SU-DHL-6 (cell line): ENCODE measurements around the gene TMEM151B.
A peak's percentile ranks its signal among the peaks of the same experiment; 100 is the strongest.

Experiments
- EZH2phosphoT487 ChIP-seq: fragments of 200-600 bp; sonication (generic), shearing (Covaris generic); conservative IDR thresholded peaks from 2 replicates; pipeline ENCODE4 v1.6.1; 2018; ENCODE audit warnings: mild to moderate bottlenecking, antibody characterized with exemption, low read length, moderate library complexity, mixed read lengths
- TF ChIP-seq, protein P1 (sequence below): fragments of 200-600 bp; sonication (generic); IDR thresholded peaks from one replicate; pipeline ENCODE4 v1.5.1; 2017; ENCODE audit warnings: antibody characterized with exemption, mild to moderate bottlenecking, low read length, moderate library complexity; ENCODE audit not compliant: insufficient read depth, poor library complexity, severe bottlenecking

DNA sequence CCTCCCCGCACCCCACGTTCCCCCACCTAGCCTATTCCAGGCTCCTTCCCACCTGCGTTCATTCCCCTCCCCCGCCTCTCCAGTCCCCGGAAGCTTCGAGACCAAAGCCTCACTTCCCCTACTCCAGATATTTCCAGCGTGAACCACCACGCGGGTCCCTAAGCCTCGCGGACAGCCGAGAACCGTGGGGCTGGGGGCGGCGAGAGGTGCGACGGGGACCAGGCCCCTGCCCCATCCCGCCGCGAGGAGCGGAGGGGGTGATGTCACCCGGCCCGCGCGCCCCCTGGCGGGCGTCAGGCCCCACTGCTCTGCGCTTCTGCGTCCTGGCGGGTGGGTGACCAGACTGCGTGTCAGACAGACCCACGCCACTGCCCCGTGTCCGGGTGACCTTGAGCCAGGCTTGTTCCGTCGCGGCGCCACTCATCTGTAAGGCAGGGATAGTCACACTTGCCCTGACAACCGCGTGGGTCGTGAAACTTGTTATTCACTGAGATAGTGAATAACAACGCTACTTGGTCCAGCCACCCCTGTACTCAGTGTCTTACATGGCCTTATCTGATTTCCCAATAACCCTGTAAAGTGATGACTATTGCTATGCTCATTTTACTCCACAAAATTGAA is 32.3 kb upstream of the TMEM151B start:
- TF ChIP-seq, protein P1, sequence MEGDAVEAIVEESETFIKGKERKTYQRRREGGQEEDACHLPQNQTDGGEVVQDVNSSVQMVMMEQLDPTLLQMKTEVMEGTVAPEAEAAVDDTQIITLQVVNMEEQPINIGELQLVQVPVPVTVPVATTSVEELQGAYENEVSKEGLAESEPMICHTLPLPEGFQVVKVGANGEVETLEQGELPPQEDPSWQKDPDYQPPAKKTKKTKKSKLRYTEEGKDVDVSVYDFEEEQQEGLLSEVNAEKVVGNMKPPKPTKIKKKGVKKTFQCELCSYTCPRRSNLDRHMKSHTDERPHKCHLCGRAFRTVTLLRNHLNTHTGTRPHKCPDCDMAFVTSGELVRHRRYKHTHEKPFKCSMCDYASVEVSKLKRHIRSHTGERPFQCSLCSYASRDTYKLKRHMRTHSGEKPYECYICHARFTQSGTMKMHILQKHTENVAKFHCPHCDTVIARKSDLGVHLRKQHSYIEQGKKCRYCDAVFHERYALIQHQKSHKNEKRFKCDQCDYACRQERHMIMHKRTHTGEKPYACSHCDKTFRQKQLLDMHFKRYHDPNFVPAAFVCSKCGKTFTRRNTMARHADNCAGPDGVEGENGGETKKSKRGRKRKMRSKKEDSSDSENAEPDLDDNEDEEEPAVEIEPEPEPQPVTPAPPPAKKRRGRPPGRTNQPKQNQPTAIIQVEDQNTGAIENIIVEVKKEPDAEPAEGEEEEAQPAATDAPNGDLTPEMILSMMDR = peak; percentile 99
- TF ChIP-seq EZH2phosphoT487 = no peak
